Heart left ventricle (tissue), 13 donors: ENCODE data around the gene TNS1.

Experiments
- POLR2A ChIP-seq, 2 donors: fragments of 450-650 bp; IDR thresholded peaks; one replicate each; pipeline ENCODE4 v1.6.1; 2017; ENCODE audit warnings: antibody characterized with exemption in 2 of 2, mild to moderate bottlenecking in 2 of 2, moderate library complexity in 2 of 2
- TF ChIP-seq, protein P1 (sequence below), 12 donors: fragments of 200-600 bp; sonication (generic) in 4 of 12; IDR thresholded peaks; one replicate each; pipeline versions ENCODE4 v1.5.0 to v1.8.0; 2018 to 2022; ENCODE audit warnings: antibody characterized with exemption in 12 of 12, mild to moderate bottlenecking in 5 of 12
- donor health status: ischemic (EF 13 %, LVEDD 7.1; RV severe dilation, severe dysfunction).
- donor health status: DM: no; HTN: yes; CAD: no.
- donor health status: DM: no; HTN: no; CAD: no.
- donor health status: ischemic (EF 25% LVEDD 6.9; RV normal size, moderate dysfunction).
- donor health status: ischemic (EF 25% LVEDD 5.7; RV mildly dilated, moderate dysfunction).
- donor health status: ischemic (EF 35%, LVEDD 5.7; RV mildly dilated, moderate dysfunction).
- donor health status: nonischemic (EF 11% LVEDD 7.7; RV severe dilation, severe dysfunction).
- donor health status: DM: yes; HTN: yes; CAD: no.
- donor health status: PGD.
- donor health status: ischemic (EF 29% LVEDD 5.4; RV normal size, mild dysfunction).
- donor health status: nonischemic (EF 23%, LVEDD 6.1; RV moderate dilation, normal function).

DNA sequence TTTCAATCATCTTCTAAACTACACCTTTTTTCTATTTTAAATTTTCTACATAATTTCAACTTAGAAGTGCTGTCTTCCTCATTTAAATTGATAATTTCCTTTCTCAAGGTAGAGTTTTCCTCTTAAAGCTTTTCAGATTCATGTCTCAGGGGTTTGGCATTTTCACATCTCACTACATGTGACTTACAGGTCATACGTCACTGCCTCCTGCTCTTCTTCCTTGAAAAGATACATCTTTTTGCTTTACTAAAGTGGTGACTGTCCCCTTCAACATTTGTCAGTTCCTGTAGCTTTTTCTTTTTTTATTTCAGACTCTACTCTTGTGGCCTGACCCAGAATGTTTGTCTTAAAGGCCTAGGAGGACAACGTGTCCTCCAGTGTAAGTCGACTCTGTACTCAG lies 49.1 kb upstream of the TNS1 start:
- TF ChIP-seq, protein P1, sequence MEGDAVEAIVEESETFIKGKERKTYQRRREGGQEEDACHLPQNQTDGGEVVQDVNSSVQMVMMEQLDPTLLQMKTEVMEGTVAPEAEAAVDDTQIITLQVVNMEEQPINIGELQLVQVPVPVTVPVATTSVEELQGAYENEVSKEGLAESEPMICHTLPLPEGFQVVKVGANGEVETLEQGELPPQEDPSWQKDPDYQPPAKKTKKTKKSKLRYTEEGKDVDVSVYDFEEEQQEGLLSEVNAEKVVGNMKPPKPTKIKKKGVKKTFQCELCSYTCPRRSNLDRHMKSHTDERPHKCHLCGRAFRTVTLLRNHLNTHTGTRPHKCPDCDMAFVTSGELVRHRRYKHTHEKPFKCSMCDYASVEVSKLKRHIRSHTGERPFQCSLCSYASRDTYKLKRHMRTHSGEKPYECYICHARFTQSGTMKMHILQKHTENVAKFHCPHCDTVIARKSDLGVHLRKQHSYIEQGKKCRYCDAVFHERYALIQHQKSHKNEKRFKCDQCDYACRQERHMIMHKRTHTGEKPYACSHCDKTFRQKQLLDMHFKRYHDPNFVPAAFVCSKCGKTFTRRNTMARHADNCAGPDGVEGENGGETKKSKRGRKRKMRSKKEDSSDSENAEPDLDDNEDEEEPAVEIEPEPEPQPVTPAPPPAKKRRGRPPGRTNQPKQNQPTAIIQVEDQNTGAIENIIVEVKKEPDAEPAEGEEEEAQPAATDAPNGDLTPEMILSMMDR (IDR thresholded peaks at IDR 0.05): no peak
- no peak for TF ChIP-seq POLR2A (IDR thresholded peaks at IDR 0.05)
